IMR-90 (cell line): Measurements from ENCODE around the gene ANKRD44. TPM values are rescaled to one million over a fixed set of nuclear protein-coding genes. Genes with fewer than 3 reads are reported as not detected.

Source experiments
- ATAC-seq: fragments of 200-7000 bp; cut with Tn5 transposase; 2 replicates; pipeline ENCODE4 v1.9.1; 2020; ENCODE audit warnings: low read depth, mild to moderate bottlenecking, moderate library complexity
- BruUV-seq: library from RNA; stranded (reverse); fragments of 400-500 nt; replicated peaks from 2 replicates; lab custom pipeline; 2021; lab: Mats Ljungman, UMichigan
- CTCF ChIA-PET: fragments of 300-600 bp; formaldehyde crosslinking; extraction: SDS; loops from one replicate; lab custom pipeline; 2021; ENCODE audit warnings: antibody characterized with exemption; lab: Yijun Ruan, JAX
- POLR2A ChIA-PET: fragments of 300-600 bp; sonication (Branson Sonifier 250); formaldehyde crosslinking; loops from one replicate; lab custom pipeline; 2022; ENCODE audit warnings: antibody characterized with exemption; ENCODE audit not compliant: unreplicated experiment; lab: Charles Lee
- DNase-seq: peaks from one replicate; pipeline ENCODE4 v3.0.0; 2013
- H2AFZ ChIP-seq: replicated peaks from 2 replicates; pipeline ENCODE3; 2013; ENCODE audit warnings: low read length, mild to moderate bottlenecking; ENCODE audit not compliant: poor library complexity
- H2AK5ac ChIP-seq: 2 replicates; pipeline ENCODE4 v1.6.1; 2013; ENCODE audit warnings: low read depth, low read length, inconsistent platforms
- H2AK9ac ChIP-seq: replicated peaks from 2 replicates; pipeline ENCODE3; 2013; ENCODE audit warnings: mild to moderate bottlenecking, low read depth, low read length, moderate library complexity; ENCODE audit not compliant: poor library complexity
- H2BK120ac ChIP-seq: 2 replicates; pipeline ENCODE4 v1.6.1; 2013; ENCODE audit warnings: low read depth, low read length, inconsistent platforms
- H2BK15ac ChIP-seq: 3 replicates; pipeline ENCODE4 v1.6.1; 2013; ENCODE audit warnings: low read depth, low read length, inconsistent platforms
- H2BK20ac ChIP-seq: 2 replicates; pipeline ENCODE4 v1.6.1; 2013; ENCODE audit warnings: low read depth, mild to moderate bottlenecking, inconsistent platforms, low read length, moderate library complexity
- H2BK5ac ChIP-seq: 2 replicates; pipeline ENCODE4 v1.6.1; 2013; ENCODE audit warnings: mild to moderate bottlenecking, low read depth, low read length, inconsistent platforms; ENCODE audit not compliant: poor library complexity, severe bottlenecking
- H3K14ac ChIP-seq: replicated peaks from 2 replicates; pipeline ENCODE4 v1.6.1; 2013; ENCODE audit warnings: low read depth, low read length, inconsistent platforms
- H3K18ac ChIP-seq: 2 replicates; pipeline ENCODE4 v1.6.1; 2013; ENCODE audit warnings: low read depth, low read length, control low read depth
- H3K23ac ChIP-seq: 2 replicates; pipeline ENCODE4 v1.6.1; 2013; ENCODE audit warnings: low read depth, low read length, inconsistent platforms
- H3K27ac ChIP-seq: 2 replicates; pipeline ENCODE4 v1.5.1; 2013; ENCODE audit warnings: mild to moderate bottlenecking, control low read depth, low read length; ENCODE audit not compliant: insufficient read depth
- H3K27me3 ChIP-seq: 2 replicates; pipeline ENCODE4 v1.6.1; 2013; ENCODE audit warnings: low read length; ENCODE audit not compliant: control insufficient read depth, insufficient read depth
- H3K36me3 ChIP-seq: 2 replicates; pipeline ENCODE4 v1.6.1; 2013; ENCODE audit warnings: low read length, mixed read lengths; ENCODE audit not compliant: control insufficient read depth, insufficient read depth
- H3K4ac ChIP-seq: 2 replicates; pipeline ENCODE4 v1.6.1; 2013; ENCODE audit warnings: low read depth, low read length, inconsistent platforms
- H3K4me1 ChIP-seq: 2 replicates; pipeline ENCODE4 v1.6.1; 2013; ENCODE audit warnings: low read length, mixed read lengths; ENCODE audit not compliant: control insufficient read depth, insufficient read depth
- H3K4me2 ChIP-seq: 2 replicates; pipeline ENCODE4 v1.6.1; 2013; ENCODE audit warnings: low read depth, mild to moderate bottlenecking, control low read depth, low read length, moderate library complexity
- H3K4me3 ChIP-seq: 2 replicates; pipeline ENCODE4 v1.5.1; 2013; ENCODE audit warnings: low read depth, mild to moderate bottlenecking, control low read depth, low read length, moderate library complexity; ENCODE audit not compliant: insufficient read depth
- H3K56ac ChIP-seq: 2 replicates; pipeline ENCODE4 v1.6.1; 2013; ENCODE audit warnings: low read length, inconsistent platforms; ENCODE audit not compliant: insufficient read depth; ENCODE audit errors: extremely low read depth
- H3K79me1 ChIP-seq, 2 experiments: 2 replicates each; pipeline ENCODE4 v1.6.1; 2013; ENCODE audit warnings: low read length in 2 of 2, inconsistent platforms in 1 of 2, low read depth in 1 of 2
- H3K9ac ChIP-seq: 2 replicates; pipeline ENCODE4 v1.6.1; 2013; ENCODE audit warnings: low read depth, low read length, control low read depth
- H3K9me1 ChIP-seq: 2 replicates; pipeline ENCODE4 v1.6.1; 2013; ENCODE audit warnings: low read length, inconsistent platforms; ENCODE audit not compliant: insufficient read depth
- H3K9me3 ChIP-seq: 2 replicates; pipeline ENCODE4 v1.6.1; 2013; ENCODE audit warnings: low read length; ENCODE audit not compliant: control insufficient read depth, insufficient read depth
- H4K20me1 ChIP-seq: 2 replicates; pipeline ENCODE4 v1.6.1; 2013; ENCODE audit warnings: low read length, inconsistent platforms; ENCODE audit not compliant: insufficient read depth
- H4K5ac ChIP-seq: 2 replicates; pipeline ENCODE4 v1.6.1; 2013; ENCODE audit warnings: mild to moderate bottlenecking, low read depth, low read length, control low read depth
- H4K8ac ChIP-seq, 2 experiments: 2 replicates each; pipeline ENCODE4 v1.6.1; 2013; ENCODE audit warnings: low read depth in 2 of 2, low read length in 2 of 2, control low read depth in 1 of 2, inconsistent platforms in 1 of 2
- H4K91ac ChIP-seq: 2 replicates; pipeline ENCODE4 v1.6.1; 2013; ENCODE audit warnings: low read depth, low read length, inconsistent platforms; ENCODE audit not compliant: insufficient read depth
- BHLHE40 ChIP-seq: fragments of 150-350 bp; IDR thresholded peaks from 2 replicates; pipeline ENCODE4 v1.6.1; 2016; ENCODE audit warnings: mild to moderate bottlenecking, low read depth, low read length
- MAZ ChIP-seq: IDR thresholded peaks from 2 replicates; pipeline ENCODE4 v1.6.1; 2012; ENCODE audit warnings: low read depth, mild to moderate bottlenecking, low read length, improper control_type of control experiment, moderate library complexity, borderline replicate concordance
- MXI1 ChIP-seq: IDR thresholded peaks from 2 replicates; pipeline ENCODE4 v1.6.1; 2012; ENCODE audit warnings: low read depth, mild to moderate bottlenecking, low read length, moderate library complexity, borderline replicate concordance
- SMC3 ChIP-seq: fragments of 150-350 bp; IDR thresholded peaks from 2 replicates; pipeline ENCODE4 v1.6.1; 2016; ENCODE audit warnings: low read depth, mild to moderate bottlenecking, antibody characterized with exemption, low read length, moderate library complexity
- WGBS, 2 experiments: methylation state at CpG; one replicate each; pipeline versions ENCODE4 v1.1.5 to v1.1.7; 2013; ENCODE audit warnings: missing lambda C conversion rate in 2 of 2; ENCODE audit not compliant: insufficient read length in 1 of 2; ENCODE audit errors: extremely low coverage in 2 of 2; 5-methylcytosine and 5-hydroxymethylcytosine counted together
- dilution Hi-C: fragments of 300-500 bp; cut with HindIII; formaldehyde crosslinking; loops from one replicate; pipeline ENCODE4 v1.14.3; 2018; ENCODE audit warnings: low sequenced_read_pairs; ENCODE audit not compliant: unreplicated experiment
- in situ Hi-C: fragments of 300-500 bp; cut with MboI; formaldehyde crosslinking; loops from 3 replicates; pipeline ENCODE4 v1.14.3; 2019; ENCODE audit warnings: low sequenced_read_pairs, inconsistent platforms, mixed read lengths
- intact Hi-C: fragments of 100-400 bp; cut with micrococcal nuclease; formaldehyde crosslinking; loops from 2 replicates; pipeline ENCODE4 v1.10.0; 2022
- polyA plus RNA-seq, 3 experiments: library from polyadenylated mRNA; depleted of rRNA; stranded (reverse); fragments of >200 nt; gene quantifications; 2 replicates each; pipeline ENCODE4 v1.2.3, GENCODE V29; 2012; ENCODE audit warnings: low replicate concordance in 1 of 3
- total RNA-seq: library from RNA; depleted of rRNA; stranded (reverse); fragments of >200 nt; gene quantifications from 2 replicates; pipeline ENCODE4 v1.2.3, GENCODE V29; 2012
- TF ChIP-seq, protein P1 (sequence below): fragments of 150-350 bp; IDR thresholded peaks from 2 replicates; pipeline ENCODE4 v1.6.1; 2017; ENCODE audit warnings: mild to moderate bottlenecking, antibody characterized with exemption, low read length, low read depth
- TF ChIP-seq, protein P2 (sequence below): fragments of 150-350 bp; IDR thresholded peaks from 2 replicates; pipeline ENCODE4 v1.6.1; 2016; ENCODE audit warnings: low read depth, mild to moderate bottlenecking, low read length, moderate library complexity, borderline replicate concordance

ANKRD44 gene
- total and polyA plus RNA-seq, 2 of the 4 experiments (the other 2 are of a cell fraction): 5.2 to 15.6 TPM

DNA sequence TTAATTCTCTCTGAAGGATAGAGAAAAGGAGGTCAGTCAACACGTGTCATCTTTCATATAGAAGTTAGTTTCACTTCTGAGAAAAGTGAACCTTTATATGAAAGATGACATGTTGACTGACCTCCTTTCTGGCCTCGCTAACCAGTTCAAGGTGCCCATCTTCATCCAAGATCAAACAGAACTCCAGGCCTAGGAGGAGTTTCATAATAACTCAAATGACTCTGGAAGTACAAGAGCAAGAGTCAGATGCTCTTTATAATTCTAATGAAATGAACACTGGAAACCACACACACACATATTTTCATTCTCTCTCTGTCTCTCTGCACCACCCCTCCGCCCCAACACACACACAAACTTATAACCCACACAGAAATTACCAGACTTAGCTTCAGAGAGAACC is 16.3 kb downstream of the ANKRD44 start:
- H3K4ac ChIP-seq: no peak overlapping the region
- H3K14ac ChIP-seq: no peak overlapping the region
- WGBS, 2 experiments: 100% methylated on average over 1 of the region's 3 CpGs; no CpG with 5 or more reads in 1 of the 2 experiments
- H3K56ac ChIP-seq: no peak overlapping the region
- no peak overlapping the region for H4K8ac ChIP-seq
- TF ChIP-seq BHLHE40 (no peak), MAZ (no peak), SMC3 (no peak), MXI1 (no peak)
- TF ChIP-seq, protein P1, sequence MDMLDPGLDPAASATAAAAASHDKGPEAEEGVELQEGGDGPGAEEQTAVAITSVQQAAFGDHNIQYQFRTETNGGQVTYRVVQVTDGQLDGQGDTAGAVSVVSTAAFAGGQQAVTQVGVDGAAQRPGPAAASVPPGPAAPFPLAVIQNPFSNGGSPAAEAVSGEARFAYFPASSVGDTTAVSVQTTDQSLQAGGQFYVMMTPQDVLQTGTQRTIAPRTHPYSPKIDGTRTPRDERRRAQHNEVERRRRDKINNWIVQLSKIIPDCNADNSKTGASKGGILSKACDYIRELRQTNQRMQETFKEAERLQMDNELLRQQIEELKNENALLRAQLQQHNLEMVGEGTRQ: no peak
- TF ChIP-seq, protein P2, sequence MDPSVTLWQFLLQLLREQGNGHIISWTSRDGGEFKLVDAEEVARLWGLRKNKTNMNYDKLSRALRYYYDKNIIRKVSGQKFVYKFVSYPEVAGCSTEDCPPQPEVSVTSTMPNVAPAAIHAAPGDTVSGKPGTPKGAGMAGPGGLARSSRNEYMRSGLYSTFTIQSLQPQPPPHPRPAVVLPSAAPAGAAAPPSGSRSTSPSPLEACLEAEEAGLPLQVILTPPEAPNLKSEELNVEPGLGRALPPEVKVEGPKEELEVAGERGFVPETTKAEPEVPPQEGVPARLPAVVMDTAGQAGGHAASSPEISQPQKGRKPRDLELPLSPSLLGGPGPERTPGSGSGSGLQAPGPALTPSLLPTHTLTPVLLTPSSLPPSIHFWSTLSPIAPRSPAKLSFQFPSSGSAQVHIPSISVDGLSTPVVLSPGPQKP: no peak
- H2BK20ac ChIP-seq: no peak overlapping the region
- H3K79me1 ChIP-seq: peaks cover 0 to 3% of the 10 kb centered on the region in 2 experiments; a peak in 1 of 4 replicates
- H2BK15ac ChIP-seq: no peak overlapping the region
- no peak overlapping the region for H2BK5ac ChIP-seq
- no peak overlapping the region for H3K23ac ChIP-seq
- no peaks in the 10 kb centered on the region for H3K9me3 ChIP-seq
- H3K4me2 ChIP-seq: no peak overlapping the region
- H3K4me1 ChIP-seq: peaks cover 4% of the 10 kb centered on the region
- H4K91ac ChIP-seq: no peak overlapping the region
- ChIA-PET POLR2A (no interaction called here), CTCF (interaction anchor here (1.0 kb wide), 1 partner anchor 17 kb away, joined by 3 read pairs; no protein-coding TSS in a partner anchor)
- no peaks in the 10 kb centered on the region for H4K20me1 ChIP-seq
- no peaks in the 10 kb centered on the region for H3K36me3 ChIP-seq
- no peak overlapping the region for H2AK5ac ChIP-seq
- H2AK9ac ChIP-seq: no peak overlapping the region
- H3K9me1 ChIP-seq: peaks cover 3% of the 10 kb centered on the region; the same call in 1 of the 2 replicates
- no peaks in the 10 kb centered on the region for H3K27me3 ChIP-seq
- H3K4me3 ChIP-seq: no peak overlapping the region
- in situ Hi-C loops (no loop called here), dilution Hi-C loops (no loop called here), intact Hi-C loops (no loop called here)
- H3K18ac ChIP-seq: no peak overlapping the region
- ATAC-seq (no peak), DNase-seq (no peak)
- H4K5ac ChIP-seq: no peak overlapping the region
- no peak overlapping the region for H2AFZ ChIP-seq
- no TSS peak for BruUV-seq
- no peak overlapping the region for H3K9ac ChIP-seq
- H2BK120ac ChIP-seq: no peak overlapping the region
- H3K27ac ChIP-seq: no peak overlapping the region
